NCI-H748 (cell line): ENCODE measurements around the gene TRAPPC2.
"Not testable (repeated sequence)": the region's sequence is repeated elsewhere in the genome, so short reads cannot be mapped to it uniquely, and the experiment has no call there.

ENCODE experiments used
- DNase-seq: peaks from one replicate; lab custom pipeline; 2025; ENCODE audit not compliant: unreplicated experiment; lab: John Stamatoyannopoulos, UW

Gene TRAPPC2

DNA sequence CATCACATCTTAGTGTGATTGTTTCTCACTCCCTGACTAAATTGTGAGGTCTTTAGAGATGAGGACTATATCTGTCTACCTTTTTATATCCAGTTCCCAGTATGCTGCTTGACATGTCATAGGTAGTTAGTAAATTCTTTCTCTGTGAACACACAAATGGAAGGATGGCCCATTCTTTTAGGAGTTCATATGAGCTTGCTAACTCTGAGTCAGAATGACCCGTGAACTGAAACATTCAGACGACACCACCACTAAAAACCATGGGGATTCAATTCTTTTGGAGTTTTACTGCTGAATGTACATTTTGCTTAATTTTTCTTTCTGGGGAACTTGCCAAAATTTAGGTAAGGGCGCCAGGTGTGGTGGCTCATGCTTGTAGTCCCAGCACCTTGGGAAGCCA lies 14.1 kb upstream of the TRAPPC2 start:
- no peak for DNase-seq

DNA sequence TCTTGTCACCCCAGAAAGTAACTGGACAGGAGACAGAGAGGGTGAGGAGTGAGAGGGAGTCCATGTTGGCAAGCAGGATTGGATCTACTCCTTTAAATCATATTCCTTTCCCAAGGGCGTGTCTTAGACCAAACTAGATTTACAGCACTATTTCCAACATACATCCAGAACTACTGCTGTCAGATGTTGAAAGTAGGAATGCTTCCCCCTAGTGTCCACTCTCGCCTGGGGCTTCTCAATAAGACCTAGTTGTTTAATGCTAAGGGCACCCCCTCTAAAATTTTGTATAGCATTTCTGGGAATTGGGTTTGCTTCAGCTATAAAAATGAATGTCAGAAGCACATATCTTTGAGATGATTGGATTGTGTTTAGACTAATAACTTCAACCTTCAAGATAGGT lies 13.4 kb upstream of the TRAPPC2 start:
- peak; percentile 32 for DNase-seq

DNA sequence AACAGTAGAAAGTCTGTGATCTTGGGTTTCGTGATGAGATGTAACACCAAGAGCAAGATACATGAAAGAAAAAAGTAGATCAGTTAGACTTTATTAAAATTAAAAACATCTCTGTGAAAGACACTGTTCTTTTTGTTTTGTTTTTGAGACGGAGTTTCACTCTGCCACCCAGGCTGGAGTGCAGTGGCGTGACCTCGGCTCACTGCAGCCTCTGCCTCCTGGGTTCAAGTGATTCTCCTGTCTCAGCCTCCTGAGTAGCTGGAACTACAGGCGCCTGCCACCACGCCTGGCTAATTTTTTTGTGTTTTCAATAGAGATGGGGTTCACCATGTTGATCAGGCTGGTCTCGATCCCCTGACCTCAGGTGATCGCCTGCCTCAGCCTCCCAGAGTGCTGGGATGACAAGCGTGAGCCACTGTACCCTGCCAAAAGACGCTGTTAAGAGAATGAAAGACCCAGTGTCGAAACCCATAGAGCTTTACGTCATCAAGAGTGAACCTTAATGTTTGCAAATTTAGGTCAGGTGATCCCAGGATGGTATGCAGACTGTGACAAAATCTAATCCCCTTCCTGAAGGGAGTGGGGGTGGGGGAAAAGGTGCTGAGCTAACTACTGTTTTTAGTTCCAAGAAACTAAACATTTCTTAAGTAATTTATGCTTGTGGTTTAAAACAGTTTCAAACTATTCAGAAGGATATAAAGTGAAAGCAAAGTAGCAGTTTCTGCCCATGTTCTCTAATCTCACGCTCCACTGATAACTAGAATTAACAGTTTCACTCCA lies 8.2 kb upstream of the TRAPPC2 start:
- DNase-seq = no peak

DNA sequence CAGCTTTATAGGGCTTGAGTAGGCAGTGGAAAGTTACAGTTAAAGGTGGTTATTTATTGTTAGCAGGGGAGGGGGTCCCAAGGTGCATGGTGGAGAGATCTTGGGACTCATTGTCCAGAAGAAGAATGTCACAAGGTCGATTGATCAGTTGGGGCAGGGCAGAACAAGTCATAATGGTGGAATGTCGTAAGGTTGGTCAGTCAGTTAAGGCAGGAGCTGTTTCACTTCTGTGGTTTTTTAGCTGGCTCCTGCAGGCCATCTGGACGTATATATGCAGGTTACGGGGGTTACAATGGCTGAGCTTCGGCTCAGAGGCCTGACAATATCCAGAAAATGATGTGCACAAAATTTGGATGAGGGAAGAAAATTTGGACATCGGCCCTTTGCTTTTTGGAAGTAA lies 7.3 kb upstream of the TRAPPC2 start:
- no peak for DNase-seq

DNA sequence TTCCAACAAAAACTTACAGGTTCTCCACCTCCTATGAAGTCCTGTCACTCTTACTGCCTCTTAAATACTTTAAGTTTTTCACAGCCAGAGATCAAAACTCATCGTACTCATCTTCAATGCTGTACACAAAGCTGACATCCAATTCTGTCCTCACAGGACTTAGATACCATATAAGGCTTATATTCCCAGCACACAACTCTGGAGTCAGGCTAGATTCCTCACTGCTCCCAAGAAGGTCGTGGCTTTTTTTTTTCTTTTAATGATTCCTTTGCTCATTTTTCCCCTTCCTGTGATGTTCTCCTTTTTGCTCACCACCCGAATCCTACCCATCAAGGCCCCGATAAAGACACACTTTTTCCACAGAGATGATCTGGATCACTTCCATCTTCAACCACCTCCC lies 914 bp downstream of the TRAPPC2 start:
- DNase-seq = no peak

DNA sequence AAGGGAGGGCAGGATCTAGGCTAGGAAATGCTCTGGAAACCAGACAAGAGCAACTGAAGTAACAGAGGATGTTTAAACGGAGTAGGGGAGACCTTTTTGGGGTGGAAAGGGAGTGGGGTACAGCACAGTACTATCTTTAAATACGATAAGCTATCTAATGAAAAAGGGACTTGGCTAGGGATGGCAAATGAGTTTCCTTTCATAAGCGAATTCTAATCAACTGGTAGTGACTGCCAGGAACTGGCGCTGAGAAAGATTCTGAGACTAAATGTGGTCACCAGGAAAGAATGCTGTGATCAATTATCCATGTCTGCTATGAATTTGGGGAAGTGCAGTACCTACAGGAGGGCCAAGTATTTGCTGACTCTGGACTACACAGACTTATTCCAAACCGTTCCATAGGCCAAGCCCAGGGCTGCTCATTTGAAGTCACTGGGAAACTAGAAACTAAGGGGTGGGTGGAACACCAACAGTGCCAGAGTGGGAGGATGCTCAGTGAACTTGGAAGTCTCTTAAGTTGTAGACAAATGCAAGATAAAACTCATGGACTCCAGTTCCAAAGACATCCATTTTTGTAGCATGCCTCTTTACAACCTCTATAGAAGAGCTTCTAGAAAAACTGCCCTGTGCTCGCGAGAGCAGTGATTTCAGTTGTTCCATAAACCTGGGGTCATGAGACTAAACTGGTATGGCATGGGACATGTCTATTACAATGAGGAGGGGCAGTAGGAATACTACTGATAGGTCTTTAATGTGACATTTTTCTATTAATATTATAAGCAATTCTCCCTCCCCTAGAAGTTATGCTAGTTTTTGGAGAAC lies 2.0 kb downstream of the TRAPPC2 start:
- no peak for DNase-seq

DNA sequence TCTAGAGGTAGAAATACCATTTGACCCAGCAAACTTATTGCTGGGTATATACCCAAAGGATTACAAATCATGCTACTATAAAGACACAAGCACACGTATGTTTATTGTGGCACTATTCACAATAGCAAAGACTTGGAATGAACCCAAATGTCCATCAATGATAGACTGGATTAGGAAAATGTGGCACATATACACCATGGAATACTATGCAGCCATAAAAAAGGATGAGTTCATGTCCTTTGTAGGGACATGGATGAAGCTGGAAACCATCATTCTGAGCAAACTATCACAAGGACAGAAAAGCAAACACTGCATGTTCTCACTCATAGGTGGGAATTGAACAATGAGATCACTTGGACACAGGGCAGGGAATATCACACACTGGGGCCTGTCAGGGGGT lies 3.9 kb downstream of the TRAPPC2 start:
- not testable (repeated sequence) for DNase-seq

DNA sequence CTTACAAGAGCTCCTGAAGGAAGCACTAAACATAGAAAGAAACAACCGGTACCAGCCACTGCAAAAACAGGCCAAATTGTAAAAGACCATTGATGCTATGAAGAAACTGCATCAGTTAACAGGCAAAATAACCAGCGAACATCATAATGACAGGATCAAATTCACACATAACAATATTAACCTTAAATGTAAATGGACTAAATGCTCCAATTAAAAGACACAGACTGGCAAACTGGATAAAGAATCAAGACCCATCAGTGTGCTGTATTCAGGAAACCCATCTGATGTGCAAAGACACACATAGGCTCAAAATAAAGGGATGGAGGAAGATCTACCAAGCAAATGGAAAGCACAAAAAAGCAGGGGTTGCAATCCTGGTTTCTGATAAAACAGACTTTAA lies 7.8 kb downstream of the TRAPPC2 start:
- DNase-seq = not testable (repeated sequence)

DNA sequence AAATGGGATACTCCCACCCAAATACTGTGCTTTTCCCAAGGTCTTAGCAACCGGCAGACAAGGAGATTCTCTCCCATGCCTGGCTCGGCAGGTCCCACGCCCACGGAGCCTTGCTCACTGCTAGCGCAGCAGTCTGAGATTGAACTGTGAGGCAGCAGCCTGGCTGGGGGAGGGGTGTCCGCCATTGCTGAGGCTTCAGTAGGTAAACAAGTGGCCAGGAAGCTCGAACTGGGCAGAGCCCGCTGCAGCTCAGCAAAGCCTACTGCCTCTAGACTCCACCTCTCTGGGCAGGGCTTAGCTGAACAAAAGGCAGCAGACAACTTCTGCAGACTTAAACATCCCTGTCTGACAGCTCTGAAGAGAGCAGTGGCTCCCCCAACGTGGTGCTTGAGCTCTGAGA lies 9.5 kb downstream of the TRAPPC2 start:
- not testable (repeated sequence) for DNase-seq

DNA sequence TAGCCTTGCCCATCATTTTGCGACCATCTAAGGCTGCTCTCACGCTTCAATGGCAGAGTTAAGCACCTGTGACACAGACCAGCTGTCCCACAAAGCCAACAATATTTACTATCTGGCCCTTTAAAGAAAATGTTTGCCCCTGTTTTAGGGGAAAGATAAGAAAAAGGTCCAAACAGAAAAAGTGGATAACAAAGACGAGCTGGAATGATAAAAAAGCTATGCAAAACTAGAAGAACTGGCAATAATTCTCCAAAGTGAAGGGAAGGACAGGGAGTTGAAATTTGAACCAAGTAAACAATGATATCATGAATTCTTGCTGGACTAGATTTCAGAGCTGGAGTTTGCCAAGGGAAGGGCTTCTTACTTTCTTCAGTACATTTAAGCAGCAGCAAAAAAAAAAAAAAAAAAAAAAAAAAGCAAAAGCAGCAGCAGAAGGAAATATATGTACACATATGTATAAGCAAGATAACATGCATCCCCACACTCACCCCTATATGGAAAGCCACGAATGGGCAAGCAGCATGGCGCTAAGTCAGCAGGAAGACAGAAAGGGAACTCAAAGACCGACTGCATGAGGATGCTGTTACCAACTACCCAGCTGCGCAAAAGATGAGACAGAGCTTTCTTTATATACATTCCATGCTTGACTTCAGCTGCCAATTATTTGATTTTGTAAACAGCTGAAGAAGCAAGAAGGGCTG lies 12.5 kb downstream of the TRAPPC2 start:
- DNase-seq = no peak

DNA sequence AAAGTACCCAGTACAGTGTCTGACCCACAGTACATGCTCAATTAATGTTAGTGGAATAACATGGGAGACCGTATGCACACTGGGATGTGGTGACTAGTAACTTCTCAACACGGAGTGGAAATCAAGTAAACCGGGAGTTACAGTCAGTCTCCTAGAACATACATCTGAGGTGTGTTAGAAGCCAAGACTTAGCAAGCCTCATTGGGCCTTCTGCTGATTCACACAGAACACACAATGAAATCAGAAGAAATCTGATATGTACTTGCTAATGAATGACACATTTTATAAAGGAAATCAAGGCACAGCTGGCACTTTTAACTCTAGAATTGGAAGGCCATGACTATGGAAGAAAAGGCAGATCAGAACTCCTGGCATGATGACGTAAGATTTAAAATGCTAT lies 13.0 kb downstream of the TRAPPC2 start:
- no peak for DNase-seq

DNA sequence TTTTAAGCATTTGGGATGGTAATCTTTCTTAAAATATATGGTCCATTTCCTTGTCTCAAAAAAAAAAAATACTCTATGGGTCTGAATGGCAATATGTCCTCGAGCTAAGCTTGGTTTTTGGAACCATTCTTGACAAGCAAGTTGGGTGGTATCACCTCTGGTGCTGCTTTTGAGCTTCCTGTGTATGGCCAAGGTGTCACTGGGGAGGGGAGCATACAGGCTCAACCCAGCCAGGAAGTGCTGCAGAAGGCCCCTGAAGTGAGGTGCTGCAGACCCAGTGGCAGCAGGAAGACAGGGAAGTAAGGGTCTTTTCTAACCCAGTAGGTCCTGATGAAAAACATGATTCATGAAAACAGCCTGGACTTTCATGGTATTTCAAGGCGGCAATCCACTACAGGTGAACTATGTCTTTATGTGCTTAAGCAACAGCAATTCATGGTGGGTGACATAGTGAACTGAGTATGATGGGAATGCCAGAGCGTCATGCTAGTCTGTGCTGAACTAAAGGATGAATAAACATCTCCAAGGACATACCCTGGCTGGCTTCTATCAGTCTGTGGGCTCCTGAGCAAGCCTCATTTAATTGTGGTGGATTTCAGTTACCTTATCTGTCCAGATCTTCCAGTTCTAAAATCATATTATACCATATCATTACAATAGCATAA lies 15.1 kb downstream of the TRAPPC2 start:
- DNase-seq = no peak

DNA sequence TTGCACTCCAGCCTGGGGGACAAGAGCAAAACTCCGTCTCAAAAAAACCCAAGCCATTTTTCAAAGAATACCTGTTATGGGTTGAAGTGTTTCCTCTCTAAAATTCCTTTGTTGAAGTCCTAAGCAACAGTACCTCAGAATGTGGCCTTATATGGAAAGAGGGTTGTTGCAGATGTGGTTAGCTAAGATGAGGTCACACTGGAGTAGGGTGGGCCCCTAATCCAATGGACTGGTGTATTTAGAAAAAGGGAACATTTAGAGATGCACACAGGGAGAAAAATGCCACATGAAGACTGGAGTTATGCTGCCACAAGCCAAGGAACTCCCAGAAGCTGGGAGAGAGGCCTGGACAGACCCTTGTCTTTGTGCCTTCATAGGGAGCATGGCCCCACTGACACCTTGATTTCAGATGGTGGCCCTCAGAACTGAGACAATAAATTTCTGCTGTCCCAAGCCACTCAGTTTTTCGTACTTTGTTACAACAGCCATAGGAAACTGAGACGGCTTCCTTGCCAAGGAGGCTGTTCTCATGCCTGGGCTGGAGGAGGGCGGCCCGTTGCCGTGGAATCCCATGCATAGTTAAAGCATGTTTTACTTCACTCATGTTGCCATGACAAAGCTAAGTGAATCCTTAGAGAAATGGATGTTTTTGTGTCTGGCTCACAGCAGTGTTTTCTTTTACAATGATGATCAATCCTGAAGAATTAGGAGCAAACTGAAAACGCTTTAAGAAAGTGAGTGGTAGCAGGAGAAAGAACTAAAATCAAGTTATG lies 16.5 kb downstream of the TRAPPC2 start:
- no peak for DNase-seq

DNA sequence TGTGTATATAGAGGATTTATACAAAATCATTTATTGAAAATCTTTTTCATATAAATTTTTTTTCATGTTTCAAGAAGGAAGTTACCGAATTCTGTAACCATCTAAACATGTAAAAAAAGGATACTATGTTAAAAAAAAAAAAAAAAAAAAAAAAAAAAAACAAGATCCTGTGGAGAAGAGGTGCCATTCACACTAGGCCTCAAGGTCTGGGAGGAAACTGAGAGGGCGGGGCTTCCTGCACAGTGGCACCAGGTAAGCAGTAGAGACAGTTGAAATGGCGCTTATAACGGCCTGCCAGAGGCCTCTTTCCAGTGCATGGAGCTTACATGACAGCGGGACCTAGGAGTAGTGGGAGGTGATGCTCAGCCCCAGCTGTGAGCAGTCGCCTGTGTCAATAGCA lies 17.5 kb downstream of the TRAPPC2 start:
- DNase-seq = no peak

DNA sequence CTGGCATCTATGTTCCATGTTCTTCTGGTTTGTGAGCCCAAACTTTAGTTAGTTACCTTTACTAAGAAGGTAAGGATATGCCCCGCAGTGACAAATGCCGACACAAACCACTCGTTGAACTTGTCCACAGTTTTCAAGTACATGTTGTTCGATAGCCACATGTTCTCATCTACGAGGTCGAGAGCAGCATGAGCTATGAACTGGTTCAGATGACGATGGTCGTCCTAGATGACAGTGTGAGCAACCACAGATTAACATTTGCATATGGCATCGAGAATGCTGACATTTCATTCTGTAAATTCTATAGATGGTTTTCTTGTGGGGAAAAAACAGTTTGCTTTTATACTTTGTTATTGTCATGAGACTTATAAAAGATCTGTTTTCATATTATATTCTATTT lies 18.0 kb downstream of the TRAPPC2 start:
- no peak for DNase-seq

DNA sequence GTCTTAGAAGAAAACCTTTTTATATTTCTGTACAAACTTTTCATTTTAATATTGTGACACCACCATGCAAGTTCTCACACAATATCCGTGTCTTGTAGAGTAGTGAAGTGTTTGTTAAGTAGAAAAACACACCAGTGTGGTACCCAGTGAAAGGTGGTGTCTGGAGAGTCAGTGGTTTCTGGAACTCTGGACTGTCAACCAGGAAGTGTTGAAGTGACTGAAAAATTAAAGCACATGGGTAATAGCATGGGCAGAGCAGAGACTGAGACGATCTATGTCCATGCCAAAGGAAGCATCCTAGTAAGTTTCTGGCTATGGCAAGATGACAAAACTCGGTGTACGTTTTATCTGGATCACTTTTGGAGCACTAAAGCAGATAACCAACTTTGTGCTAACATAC lies 23.3 kb downstream of the TRAPPC2 start:
- no peak for DNase-seq

DNA sequence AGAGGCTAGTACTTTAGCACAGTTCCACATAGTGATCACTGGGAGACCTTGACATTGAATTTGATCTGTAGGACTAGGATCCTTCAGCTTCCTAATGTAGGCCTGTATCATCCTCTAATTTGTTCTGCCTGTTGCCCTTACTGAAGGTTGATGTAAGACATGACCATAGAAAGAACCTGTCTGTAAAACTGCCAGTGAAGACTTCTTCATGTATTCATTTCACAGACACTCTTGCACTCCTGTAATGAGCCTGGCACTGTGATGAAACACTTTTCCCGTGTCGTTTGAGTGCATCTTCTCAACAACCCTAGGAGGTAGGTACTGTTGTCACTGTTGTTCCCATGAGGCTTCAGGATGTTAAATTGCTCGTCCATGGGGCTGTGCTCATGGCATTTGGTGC lies 30.8 kb downstream of the TRAPPC2 start:
- DNase-seq = no peak

DNA sequence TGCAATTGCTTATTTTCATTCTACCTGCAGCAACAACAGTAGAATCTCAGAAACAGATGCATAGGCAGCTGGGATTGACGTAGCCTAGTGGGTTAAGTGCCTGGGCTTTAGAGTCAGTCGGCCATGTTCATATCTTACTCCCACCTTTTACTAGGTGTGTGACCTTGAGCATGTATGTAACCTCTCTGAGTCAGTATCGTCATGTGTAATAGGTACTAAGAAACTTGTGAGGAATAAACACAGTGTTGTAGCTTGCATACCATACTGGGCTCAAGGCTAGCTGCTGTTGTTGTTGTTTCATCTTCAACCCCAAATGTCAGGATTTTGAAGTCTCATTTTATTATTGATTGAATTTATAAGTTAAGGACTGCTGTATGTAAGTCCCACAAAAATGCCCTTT lies 31.3 kb downstream of the TRAPPC2 start:
- DNase-seq = no peak

DNA sequence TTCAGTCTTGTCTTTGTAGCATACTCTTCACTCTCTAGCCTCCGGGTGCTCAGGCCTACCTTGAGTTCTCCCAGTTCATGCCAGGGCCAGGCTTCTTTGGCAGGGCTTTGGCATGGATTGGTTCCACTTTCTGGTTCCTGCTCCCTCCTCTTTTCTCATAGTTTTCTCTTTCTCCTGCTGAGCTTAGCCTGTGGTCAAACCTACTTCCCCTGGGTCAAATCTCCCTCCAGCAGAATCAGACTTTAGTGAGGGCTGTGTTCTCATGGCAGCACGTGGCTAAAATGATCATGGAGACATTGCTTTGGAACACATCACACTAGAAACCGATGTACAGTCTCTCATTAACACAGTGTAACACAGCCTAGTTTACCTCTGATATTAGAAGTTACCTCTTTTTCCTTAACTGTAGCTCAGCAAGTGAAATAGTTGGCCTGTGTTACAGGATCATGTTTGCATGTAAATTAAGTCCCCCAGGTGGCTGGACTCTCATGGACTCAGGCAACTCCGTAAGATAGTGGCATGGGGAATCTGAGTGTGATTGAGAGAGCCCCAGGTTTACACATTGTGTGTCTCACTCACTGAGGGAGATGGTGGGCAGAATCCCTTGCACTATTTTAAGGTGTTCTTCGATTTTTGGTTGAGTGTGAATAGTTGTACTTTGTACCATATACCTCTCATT lies 32.2 kb downstream of the TRAPPC2 start:
- no peak for DNase-seq

DNA sequence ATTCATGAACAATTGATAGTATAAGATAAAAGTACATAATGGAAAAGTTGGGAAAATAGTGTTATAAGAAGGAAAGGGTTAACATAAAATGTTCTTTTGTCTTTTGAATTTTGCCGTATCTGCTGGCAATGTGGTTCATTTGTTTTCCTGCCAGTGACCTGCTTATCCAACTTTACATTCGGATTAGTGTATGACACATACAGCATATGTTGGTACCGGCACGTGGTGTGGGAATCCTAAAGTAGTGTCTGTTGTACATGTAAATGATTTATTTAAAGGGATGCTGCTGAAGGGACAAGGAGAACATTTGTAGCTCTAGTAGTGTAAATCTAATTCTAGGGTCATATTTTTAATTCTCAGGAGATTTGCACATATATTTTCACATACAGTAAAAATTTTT lies 34.0 kb downstream of the TRAPPC2 start:
- no peak for DNase-seq
